SK-N-MC (cell line): ENCODE results near the gene PSMB11.

Experiments
- EZH2 ChIP-seq: fragments of 200-600 bp; sonication (generic); IDR thresholded peaks from one replicate; pipeline ENCODE4 v1.6.1; 2017; ENCODE audit warnings: antibody characterized with exemption
- POLR2AphosphoS5 ChIP-seq: IDR thresholded peaks from 2 replicates; pipeline ENCODE4 v1.6.1; 2012; ENCODE audit warnings: mild to moderate bottlenecking, low read depth, low read length, borderline replicate concordance

DNA sequence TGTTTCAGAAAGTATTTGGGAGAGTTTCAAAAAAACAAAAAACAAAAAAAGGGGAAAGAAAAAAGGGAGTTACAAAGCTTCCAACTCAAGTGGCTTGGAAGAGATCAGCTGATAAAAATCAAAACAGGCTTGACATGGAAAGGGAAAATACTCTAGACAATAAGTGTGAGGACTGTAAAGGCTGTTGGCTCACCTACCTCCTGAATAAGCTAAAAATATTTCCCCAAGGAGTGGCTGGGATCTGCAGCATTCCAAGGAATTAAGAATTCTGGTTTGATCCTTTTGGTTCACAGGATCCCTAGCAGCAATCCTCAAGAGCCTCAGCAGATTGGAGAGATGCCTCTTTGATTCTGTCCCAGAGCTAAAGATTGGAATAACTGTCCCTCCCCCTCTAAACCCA, 48.5 kb upstream of the PSMB11 start:
- no peak for TF ChIP-seq POLR2AphosphoS5
- TF ChIP-seq EZH2: no peak
